Measurements from ENCODE around the gene MPG.

DNA sequence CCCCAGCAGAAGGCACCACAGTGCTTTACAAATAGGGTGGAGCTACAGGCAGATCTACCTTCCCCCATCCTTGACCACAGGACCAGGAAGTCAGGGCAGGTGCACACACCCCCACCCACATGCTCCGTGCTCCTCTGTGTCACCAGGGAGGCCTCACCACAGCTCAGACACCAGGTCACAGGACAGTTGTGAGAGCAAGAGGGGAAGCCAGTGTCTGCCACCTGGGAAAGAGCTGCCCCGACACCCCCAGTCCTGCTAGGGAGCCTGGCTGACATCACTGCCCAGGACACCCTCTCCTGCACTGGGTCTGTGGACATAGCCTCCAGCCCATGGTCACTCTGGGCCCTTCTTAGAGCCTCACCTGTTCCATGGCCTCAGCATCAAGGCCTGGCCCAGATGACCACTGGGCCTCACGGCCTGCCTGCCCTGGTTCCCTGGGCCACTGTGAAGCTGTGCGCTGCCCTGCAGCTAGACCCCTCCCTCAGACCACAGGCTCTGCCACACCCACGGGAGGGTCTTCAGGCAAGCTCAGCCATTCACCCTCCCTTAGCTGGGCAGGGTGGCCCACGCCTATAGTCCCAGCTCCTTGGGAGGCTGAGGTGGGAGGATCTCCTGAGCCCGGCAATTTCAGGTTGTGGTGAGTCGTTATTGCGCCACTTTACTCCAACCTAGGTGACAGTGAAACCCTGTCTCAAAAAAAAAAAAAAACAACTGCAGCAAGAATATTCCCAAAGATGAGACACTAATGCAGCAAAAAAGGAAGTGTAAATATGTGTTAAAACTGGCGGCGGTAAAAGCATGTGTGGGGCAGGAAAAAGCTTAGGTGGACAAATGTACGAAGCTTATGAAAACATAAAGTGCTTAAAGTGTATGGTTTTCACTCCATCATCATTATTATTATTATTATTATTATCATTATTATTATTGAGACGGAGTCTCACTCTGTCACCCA lies 38.8 kb upstream of the MPG start:
- TF ChIP-seq CTCF (IDR thresholded peaks at IDR 0.05) (no peak), POLR2AphosphoS5 (IDR thresholded peaks at IDR 0.05) (no peak), EP300 (IDR thresholded peaks at IDR 0.05) (no peak), POLR2A (IDR thresholded peaks at IDR 0.05; ENCODE audit: low read depth) (no peak)

Measured in esophagus muscularis mucosa (tissue), 4 donors.